ENCODE results near the gene LAYN. TPM values are rescaled to one million over a fixed set of nuclear protein-coding genes. Genes with fewer than 3 reads are reported as not detected.
A peak's percentile ranks its signal among the peaks of the same experiment; 100 is the strongest.

LAYN gene
- polyA plus RNA-seq, 1 experiment: 302 TPM

DNA sequence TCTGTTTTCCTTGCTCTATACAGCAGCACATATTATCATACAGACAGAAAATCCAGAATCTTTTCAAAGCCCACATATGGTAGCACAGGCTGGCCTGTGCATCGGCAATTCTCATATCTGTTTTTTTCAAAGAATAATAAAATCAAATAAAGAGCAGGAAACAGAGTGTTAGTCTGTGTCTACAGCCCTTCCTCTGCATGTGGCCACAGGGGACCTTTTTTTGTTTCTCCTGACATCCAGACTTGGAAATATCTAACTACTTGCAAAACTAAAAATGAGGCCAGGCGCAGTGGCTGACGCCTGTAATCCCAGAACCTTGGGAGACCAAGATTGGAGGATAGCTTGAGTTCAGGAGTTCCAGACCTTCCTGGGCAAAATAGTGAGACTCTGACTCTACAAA, 20.3 kb downstream of the LAYN start:
- ChIA-PET POLR2A (interaction anchor here (0.5 kb wide), 1 partner anchor 10 kb away, joined by 3 read pairs; no protein-coding TSS in a partner anchor), CTCF (interaction anchor here (0.6 to 5.9 kb wide), 8 partner anchors 19 to 286 kb away, joined by 3 to 52 read pairs (median 4); partner anchors contain the start of gene PPP2R1B)
- TF ChIP-seq, protein P1, sequence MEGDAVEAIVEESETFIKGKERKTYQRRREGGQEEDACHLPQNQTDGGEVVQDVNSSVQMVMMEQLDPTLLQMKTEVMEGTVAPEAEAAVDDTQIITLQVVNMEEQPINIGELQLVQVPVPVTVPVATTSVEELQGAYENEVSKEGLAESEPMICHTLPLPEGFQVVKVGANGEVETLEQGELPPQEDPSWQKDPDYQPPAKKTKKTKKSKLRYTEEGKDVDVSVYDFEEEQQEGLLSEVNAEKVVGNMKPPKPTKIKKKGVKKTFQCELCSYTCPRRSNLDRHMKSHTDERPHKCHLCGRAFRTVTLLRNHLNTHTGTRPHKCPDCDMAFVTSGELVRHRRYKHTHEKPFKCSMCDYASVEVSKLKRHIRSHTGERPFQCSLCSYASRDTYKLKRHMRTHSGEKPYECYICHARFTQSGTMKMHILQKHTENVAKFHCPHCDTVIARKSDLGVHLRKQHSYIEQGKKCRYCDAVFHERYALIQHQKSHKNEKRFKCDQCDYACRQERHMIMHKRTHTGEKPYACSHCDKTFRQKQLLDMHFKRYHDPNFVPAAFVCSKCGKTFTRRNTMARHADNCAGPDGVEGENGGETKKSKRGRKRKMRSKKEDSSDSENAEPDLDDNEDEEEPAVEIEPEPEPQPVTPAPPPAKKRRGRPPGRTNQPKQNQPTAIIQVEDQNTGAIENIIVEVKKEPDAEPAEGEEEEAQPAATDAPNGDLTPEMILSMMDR (IDR thresholded peaks at IDR 0.05; ENCODE audit: insufficient read depth, low read depth, low read length): no peak
- Histone ChIP-seq H3K27me3 (ENCODE audit: control insufficient read depth, insufficient read depth, low read length) (no peaks in the 10 kb centered on the region), H3K36me3 (ENCODE audit: control insufficient read depth, insufficient read depth, low read length) (peaks cover 8% of the 10 kb centered on the region), H3K4me3 (ENCODE audit: low read depth, low read length) (no peak overlapping the region)
- DNase-seq (ENCODE audit: low read depth): no peak

DNA sequence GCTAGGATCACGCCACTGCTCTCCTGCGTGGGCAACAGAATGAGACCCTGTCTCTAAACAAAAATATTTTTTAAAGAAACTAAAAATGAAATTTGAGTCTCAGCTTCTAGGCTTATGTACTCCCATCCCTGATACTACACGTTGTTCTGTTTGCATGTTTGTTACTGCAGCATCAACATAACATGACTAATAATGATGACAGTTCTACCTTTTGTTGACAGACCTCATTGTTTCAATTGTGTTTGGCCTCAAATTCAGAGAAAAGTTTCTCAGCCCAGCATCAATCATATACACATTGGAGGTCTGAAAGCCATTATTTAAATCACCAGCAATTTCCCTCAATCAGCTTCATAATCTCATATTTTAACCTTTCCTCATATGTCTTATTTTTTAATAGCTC, 20.8 kb downstream of the LAYN start:
- Histone ChIP-seq H3K27me3 (ENCODE audit: control insufficient read depth, insufficient read depth, low read length) (no peaks in the 10 kb centered on the region), H3K4me3 (ENCODE audit: low read depth, low read length) (no peak overlapping the region), H3K36me3 (ENCODE audit: control insufficient read depth, insufficient read depth, low read length) (peaks cover 4% of the 10 kb centered on the region)
- POLR2A ChIA-PET: interaction anchor here (0.6 kb wide), 1 partner anchor 279 kb away, joined by 4 read pairs; no protein-coding TSS in a partner anchor
- TF ChIP-seq, protein P1 (IDR thresholded peaks at IDR 0.05; ENCODE audit: insufficient read depth, low read depth, low read length): no peak
- CTCF ChIA-PET: interaction anchor here (0.6 to 5.9 kb wide), 10 partner anchors 19 to 280 kb away, joined by 3 to 52 read pairs (median 4); no protein-coding TSS in a partner anchor
- DNase-seq (ENCODE audit: low read depth): no peak

DNA sequence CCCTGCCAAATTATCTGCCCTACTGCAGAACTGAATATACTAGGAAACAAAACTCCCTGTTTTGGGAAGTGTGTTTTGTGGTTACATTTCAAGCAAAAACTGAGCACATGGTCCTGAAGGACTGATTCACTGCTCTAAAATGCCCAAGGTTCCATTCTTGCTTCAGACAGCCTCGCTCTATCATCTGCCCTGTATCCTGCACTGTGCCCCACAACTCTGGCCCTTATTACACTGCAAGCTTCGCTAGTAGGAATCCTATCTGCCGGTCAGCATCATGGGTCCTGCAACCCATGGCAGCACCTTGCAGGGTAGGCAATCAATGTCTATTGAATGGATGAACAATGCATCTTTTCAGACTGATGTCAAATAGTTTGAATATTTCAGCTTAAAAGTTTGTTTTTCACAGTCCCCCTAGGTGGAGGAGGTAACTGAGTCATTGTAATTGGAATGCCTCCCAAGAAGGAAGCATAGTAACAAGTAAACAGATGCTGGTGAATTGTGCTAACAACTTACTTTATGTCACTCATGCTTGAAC, 21.3 kb downstream of the LAYN start:
- POLR2A ChIA-PET: interaction anchor here (0.6 kb wide), 1 partner anchor 279 kb away, joined by 4 read pairs; no protein-coding TSS in a partner anchor
- TF ChIP-seq, protein P1 (IDR thresholded peaks at IDR 0.05; ENCODE audit: insufficient read depth, low read depth, low read length): no peak
- Histone ChIP-seq H3K36me3 (ENCODE audit: control insufficient read depth, insufficient read depth, low read length) (peaks cover 4% of the 10 kb centered on the region), H3K4me3 (ENCODE audit: low read depth, low read length) (no peak overlapping the region), H3K27me3 (ENCODE audit: control insufficient read depth, insufficient read depth, low read length) (no peaks in the 10 kb centered on the region)
- CTCF ChIA-PET: interaction anchor here (0.7 to 5.9 kb wide), 10 partner anchors 11 to 280 kb away, joined by 3 to 52 read pairs (median 4); no protein-coding TSS in a partner anchor
- peak; percentile 68 for DNase-seq (ENCODE audit: low read depth)

DNA sequence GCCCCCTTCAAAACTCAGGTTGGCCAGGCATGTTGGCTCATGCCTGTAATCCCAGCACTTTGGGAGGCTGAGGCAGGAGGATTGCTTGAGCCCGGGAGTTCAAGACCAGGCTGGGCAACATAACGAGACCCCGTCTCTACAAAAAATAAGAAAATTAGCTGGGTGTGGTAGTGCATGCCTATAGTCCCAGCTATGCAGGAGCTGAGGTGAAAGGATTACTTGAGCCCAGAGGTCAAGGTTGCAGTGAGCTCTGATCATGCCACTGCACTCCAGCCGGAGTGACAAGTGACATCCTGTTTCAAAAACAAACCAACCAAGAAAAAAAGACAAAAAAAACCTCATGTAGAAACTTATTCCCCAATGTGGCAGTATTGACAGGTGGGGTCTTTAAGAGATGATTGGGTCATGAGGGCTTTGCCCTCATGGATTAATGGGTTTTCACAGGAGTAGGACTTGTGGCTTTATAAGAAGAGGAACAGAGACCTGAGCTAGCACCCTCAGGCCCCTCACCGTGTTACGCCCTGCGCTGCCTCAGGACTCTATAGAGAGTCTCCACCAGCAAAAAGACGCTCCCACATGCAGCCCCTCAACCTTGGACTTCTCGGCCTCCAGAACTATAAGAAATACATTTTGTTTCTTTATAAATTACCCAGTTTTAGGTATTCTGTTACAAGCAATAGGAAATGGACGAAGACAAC, 22.3 kb downstream of the LAYN start:
- peaks cover 4% of the 10 kb centered on the region for H3K36me3 ChIP-seq (ENCODE audit: control insufficient read depth, insufficient read depth, low read length)
- TF ChIP-seq, protein P1 (IDR thresholded peaks at IDR 0.05; ENCODE audit: insufficient read depth, low read depth, low read length): no peak
- ChIA-PET POLR2A (no interaction called here), CTCF (interaction anchor here (0.7 to 5.9 kb wide), 12 partner anchors 12 to 283 kb away, joined by 3 to 52 read pairs (median 4); no protein-coding TSS in a partner anchor)
- no peak for DNase-seq (ENCODE audit: low read depth)
- no peaks in the 10 kb centered on the region for H3K27me3 ChIP-seq (ENCODE audit: control insufficient read depth, insufficient read depth, low read length)
- H3K4me3 ChIP-seq (ENCODE audit: low read depth, low read length): no peak overlapping the region

DNA sequence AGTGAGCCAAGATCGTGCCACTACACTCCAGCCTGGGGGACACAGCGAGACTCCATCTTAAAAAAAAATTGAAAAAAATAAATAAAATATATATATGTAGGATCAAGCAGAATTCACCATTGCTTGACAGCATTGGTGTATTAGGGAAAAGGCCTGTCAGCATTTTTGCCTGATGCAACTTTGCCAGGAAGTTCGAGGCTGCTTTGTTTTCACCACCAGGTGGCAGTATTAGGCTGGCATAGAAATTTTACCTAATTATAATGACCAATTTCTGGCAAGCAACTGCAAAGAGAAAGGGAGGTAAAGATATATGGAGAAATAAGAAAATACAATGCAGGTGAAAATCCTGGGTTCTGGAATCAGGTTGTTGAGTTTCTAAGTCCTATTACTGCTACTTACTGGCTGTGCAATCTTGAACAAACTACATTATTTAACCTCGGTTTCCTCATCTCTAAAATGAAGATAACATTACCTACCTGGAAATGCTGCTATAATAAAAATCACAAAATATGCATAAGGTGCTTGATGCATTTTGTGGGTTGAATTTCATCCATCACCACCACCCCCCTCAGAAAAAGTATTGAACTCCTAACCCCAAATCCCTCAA, 24.7 kb downstream of the LAYN start:
- Histone ChIP-seq H3K27me3 (ENCODE audit: control insufficient read depth, insufficient read depth, low read length) (no peaks in the 10 kb centered on the region), H3K4me3 (ENCODE audit: low read depth, low read length) (no peak overlapping the region), H3K36me3 (ENCODE audit: control insufficient read depth, insufficient read depth, low read length) (peaks cover 1% of the 10 kb centered on the region; the same call in 1 of the 2 replicates)
- POLR2A ChIA-PET: no interaction called here
- TF ChIP-seq, protein P1 (IDR thresholded peaks at IDR 0.05; ENCODE audit: insufficient read depth, low read depth, low read length): peak; percentile 84
- CTCF ChIA-PET: interaction anchor here (0.8 to 5.9 kb wide), 6 partner anchors 12 to 274 kb away, joined by 3 to 52 read pairs (median 7); no protein-coding TSS in a partner anchor
- no peak for DNase-seq (ENCODE audit: low read depth)
